Esophagus squamous epithelium (tissue), 4 donors: Measurements from ENCODE around the gene HIGD2A.

Experiments
- CTCF ChIP-seq, 6 experiments: fragments of 450-650 bp in 4 of 6; fragments of 200-600 bp in 2 of 6; sonication (generic) in 2 of 6; IDR thresholded peaks; one replicate each; pipeline ENCODE4 v1.5.1; 2016 to 2019; ENCODE audit warnings: antibody characterized with exemption in 6 of 6, mild to moderate bottlenecking in 4 of 6, moderate library complexity in 4 of 6
- POLR2A ChIP-seq, 4 donors: fragments of 450-650 bp; IDR thresholded peaks; one replicate each; pipeline ENCODE4 v1.6.1; 2017; ENCODE audit warnings: antibody characterized with exemption in 4 of 4, mild to moderate bottlenecking in 4 of 4, moderate library complexity in 3 of 4

GRCh38 chr5:176429972-176430371 lies 41.4 kb downstream of the HIGD2A start:
- TF ChIP-seq CTCF (IDR thresholded peaks at IDR 0.05) (no peak), POLR2A (IDR thresholded peaks at IDR 0.05) (no peak)
